D721Med (cell line): ENCODE results near the gene GALNT17.

Source experiments
- DNase-seq: peaks from one replicate; pipeline ENCODE4 v3.0.0; 2011; ENCODE audit warnings: low spot score; ENCODE audit not compliant: insufficient read length
- FAIRE-seq: peaks from 2 replicates; lab custom pipeline; 2011; peaks lifted over from hg19 to GRCh38; lab: Jason Lieb, UNC
- TF ChIP-seq, protein P1 (sequence below): IDR thresholded peaks from 2 replicates; pipeline ENCODE4 v1.5.1; 2012; ENCODE audit warnings: mild to moderate bottlenecking, control low read depth; ENCODE audit not compliant: insufficient read depth; ENCODE audit errors: missing control alignments

Gene GALNT17

DNA sequence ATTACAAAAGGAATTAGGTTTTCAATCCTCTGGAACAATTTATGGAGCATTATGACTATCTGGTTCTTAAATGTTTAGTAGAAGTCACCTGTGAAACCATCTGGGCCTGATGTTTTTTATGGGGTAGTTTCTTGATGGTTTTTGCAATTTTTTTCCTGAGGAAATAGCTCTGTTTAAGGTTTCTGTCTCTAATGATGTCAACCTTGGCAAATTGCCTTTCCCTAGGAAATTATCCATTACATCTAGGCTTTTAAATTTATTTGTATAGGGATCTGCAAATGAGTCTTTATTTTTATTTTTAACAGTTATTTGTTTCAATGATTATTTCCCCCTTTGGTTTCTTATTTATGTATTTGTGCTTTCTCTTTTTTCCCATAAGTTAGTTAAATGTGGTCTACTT, 222.8 kb downstream of the GALNT17 start:
- TF ChIP-seq, protein P1, sequence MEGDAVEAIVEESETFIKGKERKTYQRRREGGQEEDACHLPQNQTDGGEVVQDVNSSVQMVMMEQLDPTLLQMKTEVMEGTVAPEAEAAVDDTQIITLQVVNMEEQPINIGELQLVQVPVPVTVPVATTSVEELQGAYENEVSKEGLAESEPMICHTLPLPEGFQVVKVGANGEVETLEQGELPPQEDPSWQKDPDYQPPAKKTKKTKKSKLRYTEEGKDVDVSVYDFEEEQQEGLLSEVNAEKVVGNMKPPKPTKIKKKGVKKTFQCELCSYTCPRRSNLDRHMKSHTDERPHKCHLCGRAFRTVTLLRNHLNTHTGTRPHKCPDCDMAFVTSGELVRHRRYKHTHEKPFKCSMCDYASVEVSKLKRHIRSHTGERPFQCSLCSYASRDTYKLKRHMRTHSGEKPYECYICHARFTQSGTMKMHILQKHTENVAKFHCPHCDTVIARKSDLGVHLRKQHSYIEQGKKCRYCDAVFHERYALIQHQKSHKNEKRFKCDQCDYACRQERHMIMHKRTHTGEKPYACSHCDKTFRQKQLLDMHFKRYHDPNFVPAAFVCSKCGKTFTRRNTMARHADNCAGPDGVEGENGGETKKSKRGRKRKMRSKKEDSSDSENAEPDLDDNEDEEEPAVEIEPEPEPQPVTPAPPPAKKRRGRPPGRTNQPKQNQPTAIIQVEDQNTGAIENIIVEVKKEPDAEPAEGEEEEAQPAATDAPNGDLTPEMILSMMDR = no peak
- no peak for FAIRE-seq
- no peak for DNase-seq

DNA sequence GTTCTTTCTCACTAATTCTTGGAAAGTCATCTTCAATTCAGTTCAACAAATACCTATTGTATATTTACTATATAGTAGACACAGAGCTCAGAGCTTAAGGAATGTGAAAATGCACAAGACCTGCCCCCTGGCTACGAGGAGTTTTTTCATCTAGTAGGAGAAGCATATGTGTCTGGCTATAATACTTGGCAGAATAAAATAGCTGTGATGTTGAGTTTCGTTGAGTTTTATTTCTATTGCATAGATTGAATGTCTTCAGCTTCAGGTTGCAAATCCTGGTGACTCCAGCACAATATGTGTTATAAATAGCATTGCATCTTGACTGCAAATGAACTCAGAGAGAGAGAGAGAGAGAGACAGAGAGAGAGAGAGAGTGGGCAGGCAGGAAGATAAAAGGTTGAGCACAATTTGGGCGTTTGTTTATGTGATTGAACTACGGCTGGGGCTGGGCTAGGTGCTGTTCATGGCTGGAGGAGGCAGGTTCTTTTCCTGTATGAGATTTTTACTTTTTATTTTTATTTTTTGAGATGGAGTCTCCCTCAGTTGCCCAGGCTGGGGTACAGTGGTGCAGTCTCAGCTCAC, 229.6 kb downstream of the GALNT17 start:
- no peak for FAIRE-seq
- TF ChIP-seq, protein P1 = no peak
- no peak for DNase-seq

DNA sequence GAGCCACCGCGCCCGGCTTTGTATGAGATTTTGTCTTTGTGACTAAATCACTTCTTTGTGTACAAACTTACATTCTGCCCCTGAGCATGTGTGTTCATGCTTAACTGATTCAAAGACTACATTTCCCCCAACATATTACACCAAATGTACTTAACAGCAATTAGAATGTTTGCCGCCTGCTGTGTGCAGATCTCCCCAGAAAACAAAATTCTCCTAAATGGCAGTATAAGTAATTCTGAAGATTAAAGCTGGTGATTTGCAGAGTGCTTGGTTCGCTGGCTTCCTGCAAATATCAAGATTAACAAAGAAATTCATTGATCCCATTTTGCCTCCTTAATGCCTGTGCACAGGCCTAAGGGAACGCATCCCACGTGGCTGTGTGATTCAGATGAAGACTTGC, 230.3 kb downstream of the GALNT17 start:
- FAIRE-seq = no peak
- no peak for DNase-seq
- TF ChIP-seq, protein P1 = no peak

DNA sequence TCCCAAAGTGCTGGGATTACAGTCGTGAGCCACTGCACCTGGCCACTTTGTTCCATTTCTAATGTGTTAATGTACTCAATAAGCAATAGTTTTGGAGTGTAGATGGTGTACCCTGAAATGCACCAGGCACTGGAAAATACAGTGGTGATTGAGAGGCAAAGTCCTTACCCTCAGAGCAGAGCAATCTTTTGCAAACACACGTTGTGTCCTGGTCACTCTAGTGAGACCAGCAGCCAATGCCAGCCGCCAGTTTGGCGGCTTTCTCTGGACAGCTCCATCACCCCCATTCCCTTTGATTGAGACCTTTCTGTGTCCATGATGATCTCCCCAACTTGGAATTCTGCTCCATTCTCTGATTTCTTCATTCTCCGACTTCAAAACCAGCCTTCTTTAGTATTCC, 231.3 kb downstream of the GALNT17 start:
- TF ChIP-seq, protein P1 = no peak
- FAIRE-seq (no peak), DNase-seq (no peak)

DNA sequence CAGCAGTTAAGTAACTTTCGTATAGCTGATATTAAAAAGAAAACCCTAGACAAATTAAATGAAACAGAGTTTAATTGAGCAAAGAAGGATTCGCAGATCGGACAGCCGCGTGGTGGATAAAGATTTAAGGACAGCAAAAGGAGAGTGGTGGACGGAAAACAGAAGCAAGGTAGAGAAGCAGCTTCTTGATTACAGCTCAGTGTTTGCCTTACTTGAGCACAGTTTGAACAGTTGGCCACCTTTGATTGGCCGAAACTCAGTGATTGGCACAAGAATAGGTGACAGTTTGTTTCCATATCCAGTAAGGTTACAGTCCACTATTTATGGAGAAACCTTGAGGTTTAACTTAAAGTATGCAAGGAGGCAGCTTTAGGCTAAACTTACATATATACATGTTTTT, 231.7 kb downstream of the GALNT17 start:
- TF ChIP-seq, protein P1 = no peak
- FAIRE-seq (no peak), DNase-seq (no peak)

DNA sequence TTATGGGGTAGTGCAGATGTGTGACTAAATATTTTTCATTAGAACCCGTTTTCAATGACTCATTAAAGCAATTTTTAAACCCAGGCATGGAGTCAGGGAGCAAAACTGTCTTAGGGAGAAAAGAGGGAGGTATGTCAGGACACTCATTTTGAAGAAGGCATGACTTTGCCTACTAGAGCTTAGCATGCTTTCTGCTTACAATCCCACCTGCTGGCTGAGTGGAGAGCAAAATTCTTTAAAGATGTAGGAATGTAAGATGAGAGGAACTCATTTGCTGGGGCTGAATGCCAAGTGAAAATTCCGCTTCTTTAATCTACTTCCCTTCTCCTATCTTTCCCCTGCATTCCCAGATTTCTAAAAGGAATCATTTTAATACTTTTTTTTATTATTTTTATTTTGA, 232.6 kb downstream of the GALNT17 start:
- TF ChIP-seq, protein P1 = no peak
- DNase-seq = no peak
- FAIRE-seq = no peak

DNA sequence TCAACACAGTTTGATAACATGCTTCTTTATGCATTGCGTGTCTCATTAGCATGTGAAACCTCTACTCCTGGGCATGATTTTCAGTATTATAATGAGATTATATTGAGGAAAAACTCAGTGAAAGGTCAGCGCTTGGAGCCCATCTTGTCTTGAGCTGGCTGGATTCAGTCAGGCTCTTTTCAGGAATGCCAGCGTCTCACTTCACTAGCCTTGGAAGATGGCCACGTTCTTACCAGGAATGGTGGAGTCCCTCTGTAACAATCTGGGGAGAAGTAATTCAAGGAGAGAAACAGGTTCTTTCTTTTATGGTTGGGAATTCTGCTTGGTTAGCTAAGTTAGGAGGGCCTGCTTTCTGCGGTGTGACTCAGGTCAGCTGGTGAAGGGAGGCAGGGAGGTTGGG, 241.0 kb downstream of the GALNT17 start:
- DNase-seq (no peak), FAIRE-seq (no peak)
- TF ChIP-seq, protein P1 = no peak
